A549 (cell line): ENCODE measurements around the gene LRRC8C. TPM values are rescaled to one million over a fixed set of nuclear protein-coding genes. Genes with fewer than 3 reads are reported as not detected.
"Not testable (repeated sequence)": the region's sequence is repeated elsewhere in the genome, so short reads cannot be mapped to it uniquely, and the experiment has no call there.

Source experiments
- ATAC-seq, 2 experiments: fragments of 200-7000 bp in 1 of 2; fragments of >200 bp in 1 of 2; cut with Nextera tagmentation in 1 of 2; cut with Tn5 transposase in 1 of 2; 3 replicates each; pipeline versions ENCODE4 v1.8.0 to v1.9.1; 2018 to 2020; ENCODE audit warnings: mild to moderate bottlenecking in 1 of 2, moderate library complexity in 1 of 2
- CTCF ChIA-PET: fragments of 300-600 bp; sonication (Branson Sonifier 250); formaldehyde crosslinking; extraction: SDS; loops from one replicate; lab custom pipeline; 2021; ENCODE audit warnings: antibody characterized with exemption, inconsistent platforms; lab: Yijun Ruan, JAX
- POLR2A ChIA-PET: fragments of 350-600 bp; formaldehyde crosslinking; extraction: SDS; loops from one replicate; lab custom pipeline; 2021; ENCODE audit warnings: antibody characterized with exemption, inconsistent platforms; lab: Yijun Ruan, JAX
- DNase-seq, 2 experiments: peaks; one replicate each; pipeline versions ENCODE4 v3.0.0 to v3.0.0-alpha.2; 2011 to 2016; ENCODE audit warnings: low read depth in 1 of 2, low spot score in 1 of 2
- FAIRE-seq: peaks from 2 replicates; lab custom pipeline; 2011; peaks lifted over from hg19 to GRCh38; lab: Jason Lieb, UNC
- H3K27ac ChIP-seq, 2 experiments: fragments of >200 bp; sonication (Bioruptor Twin); formaldehyde crosslinking; 3 replicates each; pipeline ENCODE4 v1.5.1; 2016 to 2017
- H3K4me1 ChIP-seq: fragments of >200 bp; sonication (Bioruptor Twin); formaldehyde crosslinking; 3 replicates; pipeline ENCODE4 v1.6.1; 2016
- H3K4me2 ChIP-seq: fragments of >200 bp; sonication (Bioruptor Twin); formaldehyde crosslinking; 3 replicates; pipeline ENCODE4 v1.6.1; 2016
- H3K4me3 ChIP-seq: fragments of >200 bp; sonication (Bioruptor Twin); formaldehyde crosslinking; 3 replicates; pipeline ENCODE4 v1.5.1; 2016
- H3K9me3 ChIP-seq: fragments of >200 bp; sonication (Bioruptor Twin); formaldehyde crosslinking; 3 replicates; pipeline ENCODE4 v1.6.1; 2016
- BHLHE40 ChIP-seq: IDR thresholded peaks from 2 replicates; pipeline ENCODE4 v1.6.1; 2012; ENCODE audit warnings: low read depth, low read length, inconsistent platforms
- CEBPB ChIP-seq, 2 experiments: fragments of >200 bp in 1 of 2; sonication (Bioruptor Twin) in 1 of 2; formaldehyde crosslinking in 1 of 2; IDR thresholded peaks; 2 replicates each; pipeline ENCODE4 v1.6.1; 2012 to 2016
- ESRRA ChIP-seq: fragments of 150-350 bp; IDR thresholded peaks from 2 replicates; pipeline ENCODE4 v1.6.1; 2014; ENCODE audit warnings: mild to moderate bottlenecking, low read length, borderline replicate concordance
- FOSB ChIP-seq: fragments of 250-450 bp; sonication (Bioruptor Pico); IDR thresholded peaks from 2 replicates; pipeline ENCODE4 v1.5.0; 2020; ENCODE audit warnings: mild to moderate bottlenecking, moderate library complexity
- GATA3 ChIP-seq: IDR thresholded peaks from 2 replicates; pipeline ENCODE4 v1.6.1; 2012; ENCODE audit warnings: borderline replicate concordance
- HOXA7 ChIP-seq: fragments of 250-450 bp; sonication (Bioruptor Pico); IDR thresholded peaks from 2 replicates; pipeline ENCODE4 v1.5.0; 2020; ENCODE audit warnings: mild to moderate bottlenecking, moderate library complexity
- JUNB ChIP-seq: fragments of >200 bp; sonication (Bioruptor Twin); formaldehyde crosslinking; IDR thresholded peaks from 2 replicates; pipeline ENCODE4 v1.6.1; 2016
- MYC ChIP-seq: IDR thresholded peaks from 2 replicates; pipeline ENCODE4 v1.6.1; 2012; ENCODE audit warnings: mild to moderate bottlenecking, inconsistent platforms, low read length, improper control_type of control experiment, borderline replicate concordance
- NFE2L2 ChIP-seq: fragments of 150-350 bp; conservative IDR thresholded peaks from 2 replicates; pipeline ENCODE4 v1.6.1; 2014; ENCODE audit warnings: low read length
- NR3C1 ChIP-seq: fragments of >200 bp; sonication (Bioruptor Twin); formaldehyde crosslinking; IDR thresholded peaks from 3 replicates; pipeline ENCODE4 v1.6.1; 2017
- PBX3 ChIP-seq: IDR thresholded peaks from 2 replicates; pipeline ENCODE4 v1.6.1; 2012
- RFX5 ChIP-seq: fragments of 450-650 bp; IDR thresholded peaks from 2 replicates; pipeline ENCODE4 v1.7.1; 2014; ENCODE audit warnings: antibody characterized with exemption, mild to moderate bottlenecking, moderate library complexity
- SREBF2 ChIP-seq: fragments of 450-650 bp; IDR thresholded peaks from 2 replicates; pipeline ENCODE4 v1.6.1; 2014; ENCODE audit warnings: mild to moderate bottlenecking, moderate library complexity
- WGBS: methylation state at CpG from one replicate; pipeline ENCODE4 v1.1.6; 2017; ENCODE audit errors: missing lambda C conversion rate; 5-methylcytosine and 5-hydroxymethylcytosine counted together
- polyA plus RNA-seq, 4 experiments: library from polyadenylated mRNA; depleted of rRNA in 3 of 4; stranded (reverse); fragments of >200 nt; fragmentation: RNase III in 1 of 4; extraction: RNeasy Plus Mini Kit Qiagen cat#74134 plus additional on column Dnase treatment in 1 of 4; gene quantifications; 2 replicates in 3 of 4; 3 replicates in 1 of 4; pipeline ENCODE4 v1.2.3, GENCODE V29; 2011 to 2017
- TF ChIP-seq, protein P1 (sequence below): IDR thresholded peaks from 2 replicates; pipeline ENCODE4 v1.6.1; 2012
- TF ChIP-seq, protein P2 (sequence below): fragments of 200-600 bp; sonication (generic); IDR thresholded peaks from 2 replicates; pipeline ENCODE4 v1.6.1; 2016; ENCODE audit warnings: antibody characterized with exemption, mild to moderate bottlenecking, moderate library complexity
- TF ChIP-seq, protein P3 (sequence below): IDR thresholded peaks from 2 replicates; pipeline ENCODE4 v1.6.1; 2012; ENCODE audit warnings: low read depth, borderline replicate concordance
- TF ChIP-seq, protein P4 (sequence below): fragments of 250-450 bp; sonication (Bioruptor Pico); IDR thresholded peaks from 2 replicates; pipeline ENCODE4 v1.5.0; 2021; ENCODE audit warnings: mild to moderate bottlenecking, moderate library complexity, borderline replicate concordance

LRRC8C gene
- polyA plus RNA-seq, 2 of the 4 experiments (the other 2 are of a cell fraction), result 6.3 to 15.9 TPM

GRCh38 chr1:89704014-89704413 is 71.1 kb downstream of the LRRC8C start:
- WGBS, result 97% methylated on average over 2 of the region's 2 CpGs
- POLR2A ChIA-PET, result no interaction called here
- Histone ChIP-seq H3K4me1 (no peaks in the 10 kb centered on the region), H3K4me2 (no peak overlapping the region), H3K4me3 (no peak overlapping the region), H3K27ac (no peak overlapping the region), H3K9me3 (no peaks in the 10 kb centered on the region)
- TF ChIP-seq SREBF2 (no peak), MYC (no peak), CEBPB (IDR thresholded peaks at IDR 0.05) (no peak), FOSB (no peak), PBX3 (no peak), BHLHE40 (no peak), NFE2L2 (no peak), JUNB (no peak)
- TF ChIP-seq, protein P1, sequence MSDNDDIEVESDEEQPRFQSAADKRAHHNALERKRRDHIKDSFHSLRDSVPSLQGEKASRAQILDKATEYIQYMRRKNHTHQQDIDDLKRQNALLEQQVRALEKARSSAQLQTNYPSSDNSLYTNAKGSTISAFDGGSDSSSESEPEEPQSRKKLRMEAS, result no peak
- TF ChIP-seq, protein P2, sequence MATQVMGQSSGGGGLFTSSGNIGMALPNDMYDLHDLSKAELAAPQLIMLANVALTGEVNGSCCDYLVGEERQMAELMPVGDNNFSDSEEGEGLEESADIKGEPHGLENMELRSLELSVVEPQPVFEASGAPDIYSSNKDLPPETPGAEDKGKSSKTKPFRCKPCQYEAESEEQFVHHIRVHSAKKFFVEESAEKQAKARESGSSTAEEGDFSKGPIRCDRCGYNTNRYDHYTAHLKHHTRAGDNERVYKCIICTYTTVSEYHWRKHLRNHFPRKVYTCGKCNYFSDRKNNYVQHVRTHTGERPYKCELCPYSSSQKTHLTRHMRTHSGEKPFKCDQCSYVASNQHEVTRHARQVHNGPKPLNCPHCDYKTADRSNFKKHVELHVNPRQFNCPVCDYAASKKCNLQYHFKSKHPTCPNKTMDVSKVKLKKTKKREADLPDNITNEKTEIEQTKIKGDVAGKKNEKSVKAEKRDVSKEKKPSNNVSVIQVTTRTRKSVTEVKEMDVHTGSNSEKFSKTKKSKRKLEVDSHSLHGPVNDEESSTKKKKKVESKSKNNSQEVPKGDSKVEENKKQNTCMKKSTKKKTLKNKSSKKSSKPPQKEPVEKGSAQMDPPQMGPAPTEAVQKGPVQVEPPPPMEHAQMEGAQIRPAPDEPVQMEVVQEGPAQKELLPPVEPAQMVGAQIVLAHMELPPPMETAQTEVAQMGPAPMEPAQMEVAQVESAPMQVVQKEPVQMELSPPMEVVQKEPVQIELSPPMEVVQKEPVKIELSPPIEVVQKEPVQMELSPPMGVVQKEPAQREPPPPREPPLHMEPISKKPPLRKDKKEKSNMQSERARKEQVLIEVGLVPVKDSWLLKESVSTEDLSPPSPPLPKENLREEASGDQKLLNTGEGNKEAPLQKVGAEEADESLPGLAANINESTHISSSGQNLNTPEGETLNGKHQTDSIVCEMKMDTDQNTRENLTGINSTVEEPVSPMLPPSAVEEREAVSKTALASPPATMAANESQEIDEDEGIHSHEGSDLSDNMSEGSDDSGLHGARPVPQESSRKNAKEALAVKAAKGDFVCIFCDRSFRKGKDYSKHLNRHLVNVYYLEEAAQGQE, result no peak
- TF ChIP-seq, protein P3, sequence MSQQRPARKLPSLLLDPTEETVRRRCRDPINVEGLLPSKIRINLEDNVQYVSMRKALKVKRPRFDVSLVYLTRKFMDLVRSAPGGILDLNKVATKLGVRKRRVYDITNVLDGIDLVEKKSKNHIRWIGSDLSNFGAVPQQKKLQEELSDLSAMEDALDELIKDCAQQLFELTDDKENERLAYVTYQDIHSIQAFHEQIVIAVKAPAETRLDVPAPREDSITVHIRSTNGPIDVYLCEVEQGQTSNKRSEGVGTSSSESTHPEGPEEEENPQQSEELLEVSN, result no peak
- CTCF ChIA-PET, result no interaction called here
- no peak for FAIRE-seq
- ATAC-seq, result no peak
- no peak for DNase-seq

DNA sequence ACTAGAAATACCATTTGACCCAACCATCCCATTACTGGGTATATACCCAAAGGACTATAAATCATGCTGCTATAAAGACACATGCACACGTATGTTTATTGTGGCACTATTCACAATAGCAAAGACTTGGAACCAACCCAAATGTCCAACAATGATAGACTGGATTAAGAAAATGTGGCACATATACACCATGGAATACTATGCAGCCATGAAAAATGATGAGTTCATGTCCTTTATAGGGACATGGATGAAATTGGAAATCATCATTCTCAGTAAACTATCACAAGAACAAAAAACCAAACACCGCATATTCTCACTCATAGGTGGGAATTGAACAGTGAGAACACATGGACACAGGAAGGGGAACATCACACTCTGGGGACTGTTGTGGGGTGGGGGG is 72.0 kb downstream of the LRRC8C start:
- H3K4me1 ChIP-seq, H3K4me2 ChIP-seq, POLR2A ChIA-PET, FAIRE-seq, H3K27ac ChIP-seq, ATAC-seq, H3K4me3 ChIP-seq, CTCF ChIA-PET, H3K9me3 ChIP-seq, DNase-seq: not testable (repeated sequence)
- WGBS, result 100% methylated on average over 1 of the region's 2 CpGs

GRCh38 chr1:89705901-89706699 is 73.2 kb downstream of the LRRC8C start:
- ATAC-seq (no peak), FAIRE-seq (no peak), DNase-seq (no peak)
- H3K4me1 ChIP-seq, result no peaks in the 10 kb centered on the region
- H3K4me2 ChIP-seq, result no peak overlapping the region
- POLR2A ChIA-PET, result no interaction called here
- WGBS, result 67% methylated on average over 6 of the region's 6 CpGs
- TF ChIP-seq, protein P4, sequence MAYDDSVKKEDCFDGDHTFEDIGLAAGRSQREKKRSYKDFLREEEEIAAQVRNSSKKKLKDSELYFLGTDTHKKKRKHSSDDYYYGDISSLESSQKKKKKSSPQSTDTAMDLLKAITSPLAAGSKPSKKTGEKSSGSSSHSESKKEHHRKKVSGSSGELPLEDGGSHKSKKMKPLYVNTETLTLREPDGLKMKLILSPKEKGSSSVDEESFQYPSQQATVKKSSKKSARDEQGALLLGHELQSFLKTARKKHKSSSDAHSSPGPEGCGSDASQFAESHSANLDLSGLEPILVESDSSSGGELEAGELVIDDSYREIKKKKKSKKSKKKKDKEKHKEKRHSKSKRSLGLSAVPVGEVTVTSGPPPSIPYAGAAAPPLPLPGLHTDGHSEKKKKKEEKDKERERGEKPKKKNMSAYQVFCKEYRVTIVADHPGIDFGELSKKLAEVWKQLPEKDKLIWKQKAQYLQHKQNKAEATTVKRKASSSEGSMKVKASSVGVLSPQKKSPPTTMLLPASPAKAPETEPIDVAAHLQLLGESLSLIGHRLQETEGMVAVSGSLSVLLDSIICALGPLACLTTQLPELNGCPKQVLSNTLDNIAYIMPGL (CRISPR knock-in tag), result no peak
- no peak for TF ChIP-seq RFX5
- TF ChIP-seq HOXA7 (CRISPR knock-in tag), result no peak
- TF ChIP-seq NR3C1, result no peak
- TF ChIP-seq GATA3, result no peak
- TF ChIP-seq ESRRA, result no peak
- no peak overlapping the region for H3K4me3 ChIP-seq
- H3K27ac ChIP-seq, result no peak overlapping the region
- CTCF ChIA-PET, result no interaction called here
- H3K9me3 ChIP-seq, result no peaks in the 10 kb centered on the region
